GM21825 (cell line): Measurements from ENCODE around the gene ABCC4.

ENCODE experiments used
- ATAC-seq: cut with Tn5 transposase; IDR thresholded peaks from one replicate; pipeline ENCODE4 v1.9.1; 2021; ENCODE audit warnings: mild to moderate bottlenecking, moderate library complexity; ENCODE audit not compliant: unreplicated experiment

ABCC4 gene

GRCh38 chr13:95060014-95060519, 241.2 kb downstream of the ABCC4 start:
- no peak for ATAC-seq

GRCh38 chr13:95059306-95059705, 241.9 kb downstream of the ABCC4 start:
- ATAC-seq = no peak

DNA sequence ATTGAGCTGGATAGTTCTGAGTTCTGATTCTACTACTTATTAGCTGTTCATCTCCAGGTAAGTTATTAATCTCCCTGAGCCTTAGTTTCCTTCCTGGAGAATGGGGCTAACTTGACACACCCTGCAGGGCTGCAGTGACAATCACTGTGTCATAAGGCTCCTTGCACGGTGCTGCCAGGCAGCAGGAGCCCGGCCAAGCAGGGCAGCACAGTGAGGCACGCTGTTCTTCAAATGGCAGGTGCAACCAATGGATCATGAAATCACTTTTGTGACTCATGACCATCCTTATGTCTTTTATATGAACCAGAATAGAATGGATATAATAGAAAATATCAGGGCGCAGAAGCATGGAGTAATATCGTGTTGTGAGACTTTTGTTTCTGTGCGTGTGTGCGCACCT, 242.6 kb downstream of the ABCC4 start:
- no peak for ATAC-seq

GRCh38 chr13:95056266-95056665, 245.0 kb downstream of the ABCC4 start:
- ATAC-seq = no peak

DNA sequence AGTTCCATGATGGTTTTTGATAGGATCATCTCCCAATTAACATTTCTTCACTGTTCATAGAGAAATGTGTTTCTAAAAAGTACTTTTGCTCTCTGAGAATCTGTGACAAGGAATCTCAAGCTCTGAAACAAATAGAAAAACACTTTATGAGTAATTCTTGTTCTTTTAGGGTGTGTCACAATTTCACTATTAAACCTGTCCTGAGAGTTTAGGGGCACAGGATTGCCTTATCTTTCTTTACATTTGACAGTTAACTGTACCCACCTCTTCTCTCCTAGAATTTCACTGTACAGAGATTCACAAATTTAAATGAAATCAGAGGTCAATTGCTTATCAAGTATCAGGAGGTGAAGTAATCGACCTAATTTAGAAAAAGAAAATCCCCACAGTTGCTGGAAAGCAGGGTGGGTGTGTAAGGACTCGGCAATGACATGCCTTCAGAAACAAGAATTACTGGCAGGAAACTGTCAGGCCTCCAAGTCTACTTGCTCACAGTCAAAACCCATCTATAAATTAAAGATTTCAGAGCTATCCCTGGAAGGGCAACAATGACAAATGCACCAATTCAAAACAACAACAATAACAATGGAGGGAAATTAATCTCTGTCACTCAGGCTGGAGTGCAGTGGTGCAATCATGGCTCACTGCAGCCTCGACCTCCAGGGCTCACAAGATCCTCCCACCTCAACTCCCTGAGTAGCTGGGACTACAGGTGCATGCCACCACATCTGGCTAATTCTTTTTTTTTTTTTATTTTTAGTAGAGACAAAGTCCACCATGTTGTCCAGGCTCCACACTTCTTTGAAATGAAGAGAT, 250.2 kb downstream of the ABCC4 start:
- ATAC-seq = no peak

DNA sequence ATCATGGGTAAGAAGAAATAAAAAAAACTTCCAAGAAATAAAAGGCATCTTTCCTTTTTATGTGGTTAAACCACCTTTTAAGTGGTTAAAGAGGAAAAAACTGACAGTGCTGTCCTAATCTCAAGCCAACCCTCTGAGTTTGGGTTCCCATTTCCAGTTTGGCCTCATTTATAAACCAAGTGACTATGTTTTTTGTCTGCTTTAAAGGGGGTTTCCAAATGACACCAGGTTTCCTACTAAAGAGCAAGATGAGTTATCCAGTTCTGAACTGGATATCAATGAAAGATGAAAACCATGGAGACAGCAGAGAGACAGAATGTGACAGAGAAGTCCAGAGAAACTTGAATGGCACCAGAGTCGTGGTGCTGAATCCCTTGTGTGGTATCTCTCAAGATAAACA, 251.5 kb downstream of the ABCC4 start:
- no peak for ATAC-seq

- no peak for ATAC-seq
Measured at GRCh38 chr13:95044452-95045205, 256.6 kb downstream of the ABCC4 start.

GRCh38 chr13:95039415-95039814, 261.8 kb downstream of the ABCC4 start:
- ATAC-seq = no peak

- no peak for ATAC-seq
Measured at GRCh38 chr13:95038949-95039348, 262.3 kb downstream of the ABCC4 start.

DNA sequence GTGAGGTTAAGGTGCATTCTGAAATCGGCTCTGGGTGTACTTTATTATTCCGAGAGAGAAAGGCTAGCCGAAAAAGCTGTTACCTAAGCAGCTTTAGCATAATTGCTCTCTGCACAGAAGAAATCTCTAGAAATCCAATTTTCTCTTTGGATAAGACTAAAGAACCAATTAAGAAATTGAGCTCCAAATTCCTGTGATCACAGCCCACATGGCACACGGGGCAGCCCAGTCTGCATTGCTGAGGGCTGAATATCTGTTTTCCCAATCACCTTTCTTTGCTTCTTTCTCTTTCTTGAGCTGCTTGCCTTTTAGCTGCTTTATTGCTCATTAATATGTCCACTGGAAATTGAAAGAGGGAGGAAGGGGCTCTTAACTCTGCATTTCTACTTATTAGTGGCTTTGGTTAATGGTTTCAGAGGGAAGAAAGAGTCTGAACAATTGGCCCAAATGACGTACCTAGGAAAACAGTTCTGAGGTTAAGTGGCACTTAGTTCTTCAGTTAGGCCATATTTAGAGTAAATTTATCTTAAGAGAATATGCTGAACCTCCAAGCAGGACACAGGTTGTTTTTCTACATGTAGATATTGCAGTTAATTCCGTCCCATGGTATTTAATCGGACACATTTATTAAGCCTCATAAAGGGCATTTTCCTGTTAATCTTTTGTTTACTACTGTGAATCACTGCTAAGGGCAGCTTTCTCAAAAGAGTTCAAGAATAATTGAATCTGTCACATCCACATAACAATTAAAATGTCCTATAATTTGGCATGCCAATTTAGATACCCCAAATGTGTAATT, 265.7 kb downstream of the ABCC4 start:
- ATAC-seq = no peak

DNA sequence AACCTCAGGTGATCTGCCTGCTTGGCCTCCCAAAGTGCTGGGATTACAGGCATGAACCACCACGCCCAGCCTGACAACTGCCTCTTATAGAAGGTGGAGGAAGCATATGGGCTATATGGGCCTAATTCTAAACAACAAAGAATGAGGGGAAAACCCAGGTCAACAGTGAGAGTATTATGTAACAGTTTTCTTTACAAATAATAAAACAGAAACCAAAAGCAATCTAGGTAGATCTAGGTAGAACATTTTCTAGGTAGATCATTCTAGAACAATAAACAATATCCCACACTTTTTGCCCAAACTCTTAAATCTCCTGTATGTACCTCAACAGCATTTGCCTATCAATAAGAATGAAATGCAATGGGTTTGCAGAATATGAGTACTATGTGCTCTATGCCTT, 267.4 kb downstream of the ABCC4 start:
- ATAC-seq = peak; percentile 71

DNA sequence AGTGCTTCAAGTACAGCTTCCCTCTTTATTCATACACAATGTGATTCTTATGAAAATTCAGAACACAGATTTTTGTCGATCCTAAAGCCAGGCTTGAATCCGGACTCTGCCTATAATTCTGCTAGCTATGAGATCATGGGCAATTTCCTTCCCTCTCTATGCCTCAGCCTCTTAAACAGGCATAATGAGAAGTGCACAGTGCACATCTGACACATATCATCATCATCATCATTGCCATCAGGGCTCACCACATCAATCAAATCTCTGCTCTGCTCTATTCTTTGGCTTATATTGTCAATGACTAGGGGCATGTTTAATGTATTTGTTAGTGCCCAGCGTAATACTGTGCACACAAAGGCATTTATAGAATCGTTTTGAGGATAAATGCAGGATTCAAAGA, 269.1 kb downstream of the ABCC4 start:
- ATAC-seq = no peak

DNA sequence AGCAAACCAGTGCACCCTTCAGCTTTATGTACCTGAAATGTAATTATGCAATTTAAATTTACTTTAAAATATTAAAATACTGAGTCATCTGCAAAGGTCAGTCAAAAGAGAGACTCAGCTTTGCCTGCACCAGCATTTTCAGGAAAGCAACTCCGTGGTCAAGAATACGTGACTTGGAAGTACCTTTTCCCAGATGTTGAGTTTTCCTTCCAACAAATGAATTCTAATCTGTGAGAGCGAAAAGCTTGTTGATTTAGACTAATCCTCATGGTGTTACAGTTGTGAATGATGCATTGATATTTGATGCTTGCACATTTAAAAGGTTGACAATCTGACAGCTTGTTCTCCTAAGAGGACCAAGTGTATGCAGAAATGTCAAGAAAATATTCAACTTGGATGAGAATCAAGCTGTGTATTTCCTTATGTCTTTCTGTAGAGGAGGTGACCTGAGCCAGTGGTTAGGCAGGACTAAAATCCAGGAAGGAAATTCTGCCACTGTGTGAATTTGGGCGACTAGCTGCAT, 270.4 kb downstream of the ABCC4 start:
- no peak for ATAC-seq

DNA sequence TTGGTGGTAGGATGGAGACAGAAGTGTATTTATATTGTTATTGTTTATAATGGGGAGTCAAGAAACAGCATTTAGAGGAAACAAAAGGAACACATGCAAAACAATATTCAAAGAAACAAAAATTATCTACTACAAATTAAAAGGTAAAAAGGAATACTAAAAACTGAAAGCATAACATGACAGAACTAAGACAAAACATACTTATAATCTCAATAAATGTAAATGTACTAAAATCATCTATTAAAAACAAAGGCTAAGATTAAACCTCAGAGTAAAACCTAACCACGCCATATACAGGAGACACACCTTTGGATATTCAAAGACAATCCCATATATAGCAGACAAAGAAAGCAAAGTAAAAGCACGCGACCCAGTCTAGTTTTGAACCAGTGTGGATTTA, 273.6 kb downstream of the ABCC4 start:
- ATAC-seq = no peak

DNA sequence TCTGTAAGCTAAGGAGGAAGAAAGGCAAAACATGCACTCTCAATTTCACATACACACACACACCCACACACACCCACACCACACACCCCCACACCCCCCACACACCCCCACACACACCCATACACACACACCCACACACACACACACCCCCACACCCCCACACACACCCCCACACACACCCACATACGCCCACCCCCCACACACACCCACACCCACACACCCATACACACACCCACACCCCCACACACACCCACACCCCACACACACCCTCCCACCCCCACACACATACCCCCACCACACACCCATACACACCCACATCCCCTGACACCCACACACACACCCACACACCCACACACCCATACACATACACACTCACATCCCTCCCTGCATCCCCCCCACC, 276.1 kb downstream of the ABCC4 start:
- no peak for ATAC-seq

DNA sequence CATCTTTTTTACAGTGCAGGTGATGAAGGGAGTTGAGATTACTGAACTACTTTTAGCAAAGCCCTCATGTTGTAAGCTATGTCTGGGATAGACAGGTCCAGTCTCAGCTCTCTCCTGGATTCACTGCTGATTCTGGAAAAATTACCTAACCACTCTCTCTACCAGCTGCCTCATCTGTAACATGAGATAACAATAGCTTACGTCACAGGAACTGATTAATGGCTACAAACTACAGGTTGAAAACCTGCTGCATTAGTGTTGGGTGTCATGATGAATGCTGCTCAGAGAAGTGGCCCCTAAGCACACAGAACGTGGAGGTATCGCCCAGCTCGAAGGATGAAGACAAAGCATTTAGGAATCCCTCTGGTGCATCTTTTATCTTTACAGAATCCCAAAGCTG, 277.8 kb downstream of the ABCC4 start:
- no peak for ATAC-seq

GRCh38 chr13:95020298-95020987, 280.8 kb downstream of the ABCC4 start:
- ATAC-seq = no peak

DNA sequence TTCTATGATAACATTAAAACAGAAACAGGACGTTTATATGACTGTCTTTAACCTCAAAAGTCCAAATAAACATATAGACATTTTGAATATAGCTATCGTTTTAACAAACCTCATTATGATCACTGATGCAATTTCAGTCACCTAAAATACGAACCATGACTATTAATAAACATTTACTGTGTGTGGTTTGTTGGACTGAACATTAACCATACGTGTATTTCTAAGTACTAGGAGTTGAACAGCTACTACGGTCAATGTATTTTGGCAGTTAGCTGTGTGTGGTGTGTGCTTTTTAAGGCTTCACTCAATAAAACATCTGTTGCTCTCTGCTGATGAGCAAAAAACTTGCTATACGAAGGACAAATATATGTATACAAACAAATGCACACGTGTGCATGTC, 281.4 kb downstream of the ABCC4 start:
- no peak for ATAC-seq

DNA sequence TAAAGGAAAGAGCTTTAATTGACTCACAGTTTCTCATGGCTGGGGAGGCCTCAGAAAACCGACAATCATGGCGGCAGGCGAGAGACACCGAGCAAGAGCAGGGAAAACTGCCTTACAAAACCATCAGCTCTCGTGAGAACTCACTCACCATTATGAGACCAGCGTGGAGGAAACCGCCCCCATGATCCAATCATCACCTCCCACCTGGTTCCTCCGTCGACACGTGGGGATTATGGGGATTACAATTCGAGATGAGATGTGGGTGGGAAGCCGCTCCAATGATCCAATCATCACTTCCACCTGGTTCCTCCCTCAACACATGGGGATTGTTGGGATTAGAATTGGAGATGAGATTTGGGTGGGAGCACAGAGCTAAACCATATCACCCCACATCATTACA, 293.9 kb downstream of the ABCC4 start:
- no peak for ATAC-seq

- no peak for ATAC-seq
Measured at GRCh38 chr13:95005300-95005699, 296.0 kb downstream of the ABCC4 start.
